Activated naive CD4-positive, alpha-beta T cell treated with anti-CD3 and anti-CD28 coated beads for 36 hours (primary cell): ENCODE measurements around the gene DVL2. TPM values are rescaled to one million over a fixed set of nuclear protein-coding genes. Genes with fewer than 3 reads are reported as not detected.

Experiments used
- CTCF ChIA-PET: fragments of 350-600 bp; sonication (Branson Sonifier 250); formaldehyde crosslinking; loops from one replicate; lab custom pipeline; 2021; ENCODE audit warnings: antibody characterized with exemption; lab: Charles Lee
- DNase-seq: peaks from one replicate; pipeline ENCODE4 v3.0.0-alpha.2; 2020
- H3K27ac Mint-ChIP-seq: one replicate; pipeline ENCODE4 v1.8.0; 2021; ENCODE audit warnings: mild to moderate bottlenecking, mixed read lengths
- H3K27me3 Mint-ChIP-seq: one replicate; pipeline ENCODE4 v1.8.0; 2021; ENCODE audit warnings: low read depth, mixed read lengths
- H3K36me3 Mint-ChIP-seq: one replicate; pipeline ENCODE4 v1.8.0; 2021; ENCODE audit warnings: low read depth, mixed read lengths
- H3K4me1 Mint-ChIP-seq: one replicate; pipeline ENCODE4 v1.8.0; 2021; ENCODE audit warnings: low read depth, mixed read lengths
- H3K4me3 Mint-ChIP-seq: one replicate; pipeline ENCODE4 v1.8.0; 2021; ENCODE audit warnings: mild to moderate bottlenecking, moderate library complexity, mixed read lengths
- H3K9me3 Mint-ChIP-seq: one replicate; pipeline ENCODE4 v1.8.0; 2021; ENCODE audit warnings: mixed read lengths
- intact Hi-C: fragments of 100-400 bp; cut with micrococcal nuclease; formaldehyde crosslinking; loops from one replicate; pipeline ENCODE4 v1.15.1; 2023
- total RNA-seq, 2 experiments: library from RNA; stranded (reverse); gene quantifications; one replicate each; pipeline ENCODE4 v1.2.3, GENCODE V29; 2021

DVL2 gene
- total RNA-seq, 2 experiments from 2014 or later: 26.7 to 29.4 TPM

DNA sequence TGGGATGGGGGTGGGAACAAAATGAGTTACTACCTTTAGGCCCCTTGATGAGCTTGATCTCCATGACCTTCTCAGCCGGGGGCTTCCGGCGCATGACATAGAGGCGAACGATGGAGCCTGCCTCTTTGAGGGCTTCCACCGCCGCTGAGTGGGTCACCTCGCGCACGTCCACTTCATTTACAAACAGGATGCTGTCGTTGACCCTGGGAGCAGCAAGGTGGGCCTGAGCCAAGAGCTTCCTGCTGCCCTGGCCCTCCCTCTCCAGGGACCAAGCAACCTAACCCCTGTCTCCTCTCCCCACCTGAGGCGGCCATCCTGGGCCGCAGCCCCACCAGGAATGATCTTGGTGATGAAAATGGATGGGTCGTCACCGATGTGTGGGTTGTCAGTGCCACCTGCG, 30.9 kb downstream of the DVL2 start:
- DNase-seq: no peak
- H3K36me3 Mint-ChIP-seq: no peaks in the 10 kb centered on the region
- H3K4me1 Mint-ChIP-seq: peaks cover 28% of the 10 kb centered on the region
- intact Hi-C loops: no loop called here
- CTCF ChIA-PET: interaction anchor here (1.3 kb wide), 1 partner anchor 151 kb away, joined by 3 read pairs; no protein-coding TSS in a partner anchor
- no peaks in the 10 kb centered on the region for H3K9me3 Mint-ChIP-seq
- peak overlapping the region; percentile 70 for H3K4me3 Mint-ChIP-seq
- no peaks in the 10 kb centered on the region for H3K27me3 Mint-ChIP-seq
- H3K27ac Mint-ChIP-seq: no peak overlapping the region

- DNase-seq: no peak
- Mint-ChIP-seq H3K4me1 (no peaks in the 10 kb centered on the region), H3K27ac (no peak overlapping the region), H3K9me3 (no peaks in the 10 kb centered on the region), H3K27me3 (no peaks in the 10 kb centered on the region), H3K36me3 (peaks cover 3% of the 10 kb centered on the region), H3K4me3 (no peak overlapping the region)
- intact Hi-C loops: no loop called here
- CTCF ChIA-PET: interaction anchor here (1.0 kb wide), 1 partner anchor 19 kb away, joined by 3 read pairs; no protein-coding TSS in a partner anchor
Measured at GRCh38 chr17:7196651-7197401, 37.5 kb downstream of the DVL2 start.

DNA sequence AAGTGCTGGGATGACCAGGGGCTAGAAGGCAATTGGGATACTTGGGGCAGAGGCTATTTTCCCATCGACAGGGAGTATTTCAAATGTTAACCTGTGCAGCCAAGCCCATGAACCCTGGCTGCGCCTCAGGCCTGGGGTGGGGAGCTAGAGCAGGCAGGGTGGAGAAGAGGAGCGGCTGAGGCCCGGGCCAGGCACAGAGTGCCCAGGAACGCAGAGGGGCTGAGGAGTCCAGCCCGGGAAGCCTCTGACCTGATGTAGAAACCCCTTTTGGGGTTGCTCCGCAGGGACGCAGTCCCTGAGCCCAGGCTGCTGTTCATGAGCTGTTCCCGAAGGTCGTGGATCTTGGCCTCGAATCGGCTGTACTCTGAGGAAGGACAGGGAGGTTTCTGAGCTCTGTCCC, 38.3 kb downstream of the DVL2 start:
- H3K4me1 Mint-ChIP-seq: no peaks in the 10 kb centered on the region
- no peak for DNase-seq
- no peak overlapping the region for H3K27ac Mint-ChIP-seq
- no peaks in the 10 kb centered on the region for H3K27me3 Mint-ChIP-seq
- H3K4me3 Mint-ChIP-seq: no peak overlapping the region
- peaks cover 3% of the 10 kb centered on the region for H3K36me3 Mint-ChIP-seq
- CTCF ChIA-PET: interaction anchor here (0.6 to 1.0 kb wide), 2 partner anchors 19 to 361 kb away, joined by 3 read pairs; no protein-coding TSS in a partner anchor
- H3K9me3 Mint-ChIP-seq: no peaks in the 10 kb centered on the region
- intact Hi-C loops: no loop called here

DNA sequence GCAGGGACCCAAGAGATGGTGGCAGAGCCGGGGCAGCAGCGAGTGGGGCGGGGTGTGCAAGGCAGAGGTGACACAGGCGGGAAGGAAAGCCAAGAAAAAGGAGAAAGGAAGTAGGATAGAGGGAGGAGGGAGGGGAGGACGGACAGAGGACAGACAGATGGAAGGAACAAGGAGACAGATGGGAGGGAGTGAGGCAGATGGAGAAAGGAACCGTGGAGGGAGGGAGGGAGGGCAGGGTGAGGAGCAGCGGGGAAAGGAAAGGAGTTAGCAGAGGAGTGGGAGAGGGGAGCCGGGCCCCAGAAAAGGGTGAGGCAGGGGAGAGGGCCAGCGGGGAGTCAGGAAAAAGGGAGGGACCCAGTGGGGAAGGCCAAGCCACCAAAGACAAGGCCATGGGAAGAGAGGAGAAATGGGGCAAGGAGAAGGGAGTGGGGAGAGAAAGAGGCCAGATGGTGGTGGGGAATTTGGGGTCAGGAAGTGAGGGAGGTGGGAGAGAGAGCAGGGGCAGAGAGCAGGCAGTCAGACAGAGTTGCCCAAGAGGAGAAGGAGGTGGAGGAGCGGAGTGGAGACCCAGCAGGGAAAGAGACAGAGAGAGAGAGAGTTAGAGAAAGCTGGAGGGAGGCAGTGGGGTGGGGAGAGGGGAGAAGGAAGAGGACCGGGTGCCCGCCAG, 41.9 kb downstream of the DVL2 start:
- DNase-seq: no peak
- Mint-ChIP-seq H3K36me3 (peaks cover 3% of the 10 kb centered on the region), H3K4me1 (no peaks in the 10 kb centered on the region), H3K9me3 (no peaks in the 10 kb centered on the region), H3K27ac (no peak overlapping the region), H3K27me3 (no peaks in the 10 kb centered on the region), H3K4me3 (no peak overlapping the region)
- intact Hi-C loops: no loop called here
- CTCF ChIA-PET: interaction anchor here (1.0 to 1.2 kb wide), 2 partner anchors 15 to 350 kb away, joined by 3 to 4 read pairs; no protein-coding TSS in a partner anchor

GRCh38 chr17:7191571-7192270, 42.6 kb downstream of the DVL2 start:
- Mint-ChIP-seq H3K27ac (no peak overlapping the region), H3K9me3 (no peaks in the 10 kb centered on the region), H3K36me3 (peaks cover 3% of the 10 kb centered on the region), H3K4me1 (no peaks in the 10 kb centered on the region), H3K4me3 (no peak overlapping the region), H3K27me3 (no peaks in the 10 kb centered on the region)
- DNase-seq: peak; percentile 56
- CTCF ChIA-PET: interaction anchor here (1.3 kb wide), 1 partner anchor 14 kb away, joined by 3 read pairs; no protein-coding TSS in a partner anchor
- intact Hi-C loops: no loop called here

GRCh38 chr17:7191069-7191468, 43.2 kb downstream of the DVL2 start:
- Mint-ChIP-seq H3K36me3 (peaks cover 3% of the 10 kb centered on the region), H3K4me3 (no peak overlapping the region), H3K4me1 (no peaks in the 10 kb centered on the region), H3K27me3 (no peaks in the 10 kb centered on the region), H3K9me3 (no peaks in the 10 kb centered on the region), H3K27ac (no peak overlapping the region)
- intact Hi-C loops: no loop called here
- DNase-seq: no peak
- CTCF ChIA-PET: interaction anchor here (1.3 kb wide), 1 partner anchor 14 kb away, joined by 3 read pairs; no protein-coding TSS in a partner anchor

DNA sequence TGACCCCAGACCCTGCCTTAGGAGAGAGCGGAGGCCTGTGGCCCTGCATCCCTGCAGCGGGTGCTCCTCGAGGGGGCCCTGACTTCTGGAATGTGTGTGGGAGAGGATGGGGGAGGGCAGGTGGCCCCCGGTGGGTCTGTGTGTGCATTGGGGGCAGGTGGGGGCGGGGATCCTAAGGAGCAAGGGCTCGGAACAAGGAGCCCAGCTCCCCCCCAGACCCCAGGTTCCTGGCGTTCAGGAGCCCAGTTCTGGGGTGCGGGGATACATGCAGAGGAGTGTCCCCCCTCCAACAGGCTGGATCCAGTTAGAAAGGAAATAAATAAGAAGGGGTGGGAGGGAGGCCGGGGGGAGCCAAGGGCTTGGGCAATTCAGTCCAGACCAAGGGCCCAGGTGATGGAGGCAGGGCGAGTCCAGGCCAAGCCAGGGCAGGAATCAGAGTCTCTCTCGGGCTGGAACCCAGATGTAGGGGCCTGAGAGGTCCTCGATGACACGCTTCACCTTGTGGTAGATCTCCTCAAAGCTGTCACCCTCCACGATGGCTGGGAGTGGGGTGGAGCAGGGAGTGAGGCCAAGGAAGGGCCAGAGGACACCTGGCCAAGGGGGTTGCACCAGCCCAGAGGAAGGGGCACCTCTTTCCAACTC, 43.9 kb downstream of the DVL2 start:
- no peaks in the 10 kb centered on the region for H3K4me1 Mint-ChIP-seq
- CTCF ChIA-PET: interaction anchor here (1.3 kb wide), 1 partner anchor 13 kb away, joined by 3 read pairs; no protein-coding TSS in a partner anchor
- H3K4me3 Mint-ChIP-seq: no peak overlapping the region
- no peak for DNase-seq
- peaks cover 3% of the 10 kb centered on the region for H3K36me3 Mint-ChIP-seq
- no peaks in the 10 kb centered on the region for H3K27me3 Mint-ChIP-seq
- no peaks in the 10 kb centered on the region for H3K9me3 Mint-ChIP-seq
- intact Hi-C loops: no loop called here
- H3K27ac Mint-ChIP-seq: no peak overlapping the region

- intact Hi-C loops: no loop called here
- Mint-ChIP-seq H3K9me3 (no peaks in the 10 kb centered on the region), H3K4me3 (no peak overlapping the region), H3K27me3 (no peaks in the 10 kb centered on the region), H3K36me3 (no peaks in the 10 kb centered on the region), H3K27ac (no peak overlapping the region), H3K4me1 (no peaks in the 10 kb centered on the region)
- DNase-seq: no peak
- CTCF ChIA-PET: interaction anchor here (0.7 to 1.1 kb wide), 2 partner anchors 8 to 45 kb away, joined by 3 read pairs; no protein-coding TSS in a partner anchor
Measured at GRCh38 chr17:7186241-7186640, 48.1 kb downstream of the DVL2 start.

GRCh38 chr17:7184647-7185046, 49.7 kb downstream of the DVL2 start:
- CTCF ChIA-PET: no interaction called here
- Mint-ChIP-seq H3K36me3 (no peaks in the 10 kb centered on the region), H3K4me1 (no peaks in the 10 kb centered on the region), H3K9me3 (no peaks in the 10 kb centered on the region), H3K4me3 (no peak overlapping the region), H3K27ac (no peak overlapping the region), H3K27me3 (no peaks in the 10 kb centered on the region)
- DNase-seq: no peak
- intact Hi-C loops: no loop called here

- CTCF ChIA-PET: no interaction called here
- no peaks in the 10 kb centered on the region for H3K36me3 Mint-ChIP-seq
- no peaks in the 10 kb centered on the region for H3K4me1 Mint-ChIP-seq
- no peak overlapping the region for H3K27ac Mint-ChIP-seq
- intact Hi-C loops: no loop called here
- no peak for DNase-seq
- H3K9me3 Mint-ChIP-seq: no peaks in the 10 kb centered on the region
- no peak overlapping the region for H3K4me3 Mint-ChIP-seq
- H3K27me3 Mint-ChIP-seq: no peaks in the 10 kb centered on the region
Measured at GRCh38 chr17:7184091-7184488, 50.2 kb downstream of the DVL2 start.

DNA sequence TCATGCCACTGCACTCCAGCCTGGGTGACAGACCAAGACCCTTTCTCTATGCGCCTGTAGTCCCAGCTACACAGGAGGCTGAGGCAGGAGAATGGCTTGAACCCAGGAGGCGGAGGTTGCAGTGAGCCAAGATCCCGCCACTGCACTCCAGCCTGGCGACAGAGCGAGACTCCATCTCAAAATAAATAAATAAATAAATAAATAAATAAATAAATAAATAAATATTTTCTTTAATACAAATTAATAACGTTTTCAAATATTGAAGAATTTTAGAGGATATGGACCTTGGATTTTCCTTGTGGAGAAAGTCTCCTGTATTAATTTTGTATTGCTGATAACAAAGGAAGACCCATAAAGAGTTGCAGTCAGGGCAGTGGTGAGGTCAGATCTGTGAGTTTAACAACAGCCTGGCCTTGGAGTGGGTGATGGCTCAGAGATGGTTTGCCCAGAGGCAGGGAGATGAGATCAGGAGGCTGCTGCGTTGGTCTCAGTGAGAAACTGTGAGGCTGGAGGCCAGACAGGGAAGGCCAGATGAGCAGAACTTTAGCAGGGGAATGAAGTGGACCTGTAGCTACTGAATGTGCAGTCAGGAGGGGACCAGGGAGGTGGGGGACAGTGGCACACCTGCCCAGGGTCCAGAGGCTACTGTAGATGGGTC, 50.8 kb downstream of the DVL2 start:
- no peak for DNase-seq
- Mint-ChIP-seq H3K36me3 (no peaks in the 10 kb centered on the region), H3K4me1 (no peaks in the 10 kb centered on the region), H3K4me3 (no peak overlapping the region), H3K27ac (no peak overlapping the region), H3K9me3 (no peaks in the 10 kb centered on the region), H3K27me3 (no peaks in the 10 kb centered on the region)
- intact Hi-C loops: no loop called here
- CTCF ChIA-PET: no interaction called here
